Smooth muscle cell (in vitro differentiated cells): Measurements from ENCODE around the gene EVPL. TPM values are rescaled to one million over a fixed set of nuclear protein-coding genes. Genes with fewer than 3 reads are reported as not detected.

Experiments used
- DNase-seq: peaks from one replicate; lab custom pipeline; 2025; ENCODE audit not compliant: unreplicated experiment; lab: John Stamatoyannopoulos, UW
- H2AFZ ChIP-seq: fragments of 200-600 bp; sonication (generic); 2 replicates; pipeline ENCODE4 v1.6.0; 2016; ENCODE audit warnings: antibody characterized with exemption, low read depth, mild to moderate bottlenecking
- H3F3A ChIP-seq: fragments of 200-600 bp; sonication (generic); 2 replicates; pipeline ENCODE4 v1.6.0; 2017; ENCODE audit warnings: antibody characterized with exemption, low read depth
- H3K27ac ChIP-seq: fragments of 200-600 bp; sonication (generic); 2 replicates; pipeline ENCODE4 v1.5.1; 2016; ENCODE audit warnings: low read depth, mild to moderate bottlenecking
- H3K27me3 ChIP-seq: fragments of 200-600 bp; sonication (generic); 2 replicates; pipeline ENCODE4 v1.6.1; 2016; ENCODE audit warnings: low read depth, mild to moderate bottlenecking
- H3K36me3 ChIP-seq: fragments of 200-600 bp; sonication (generic); 2 replicates; pipeline ENCODE4 v1.5.1; 2016; ENCODE audit warnings: low read depth
- H3K4me1 ChIP-seq: fragments of 200-600 bp; sonication (generic); 2 replicates; pipeline ENCODE4 v1.5.1; 2016; ENCODE audit warnings: low read depth
- H3K4me2 ChIP-seq: fragments of 200-600 bp; sonication (generic); 2 replicates; pipeline ENCODE4 v1.6.0; 2016; ENCODE audit warnings: mild to moderate bottlenecking
- H3K4me3 ChIP-seq: fragments of 200-600 bp; sonication (generic); 2 replicates; pipeline ENCODE4 v1.5.1; 2016; ENCODE audit warnings: mild to moderate bottlenecking
- H3K79me2 ChIP-seq: fragments of 200-600 bp; sonication (generic); 2 replicates; pipeline ENCODE4 v1.6.0; 2016; ENCODE audit warnings: low read depth, mild to moderate bottlenecking
- H3K9ac ChIP-seq: fragments of 200-600 bp; sonication (generic); 2 replicates; pipeline ENCODE4 v1.6.0; 2016; ENCODE audit warnings: low read depth
- H3K9me3 ChIP-seq: fragments of 200-600 bp; sonication (generic); replicated peaks from 2 replicates; pipeline ENCODE4 v1.5.1; 2016; ENCODE audit warnings: low read depth
- H4K20me1 ChIP-seq: fragments of 200-600 bp; sonication (generic); 2 replicates; pipeline ENCODE4 v1.6.0; 2016; ENCODE audit warnings: low read depth
- CTCF ChIP-seq: fragments of 200-600 bp; sonication (generic); IDR thresholded peaks from 2 replicates; pipeline ENCODE4 v1.5.1; 2017; ENCODE audit warnings: borderline replicate concordance, mild to moderate bottlenecking, antibody characterized with exemption; ENCODE audit not compliant: insufficient read depth, poor library complexity, severe bottlenecking
- WGBS: methylation state at CpG from one replicate; pipeline ENCODE4 v1.1.7; 2016; ENCODE audit warnings: low lambda C conversion rate; 5-methylcytosine and 5-hydroxymethylcytosine counted together
- polyA plus RNA-seq: library from polyadenylated mRNA; unstranded; fragments of >200 nt; fragmentation: Nextera tagmentation; extraction: Ambion mirVana; gene quantifications from 2 replicates; pipeline ENCODE4 v1.2.1, GENCODE V29; 2016
- total RNA-seq: library from RNA; depleted of rRNA; stranded (reverse); fragments of >200 nt; gene quantifications from 2 replicates; pipeline ENCODE4 v1.2.3, GENCODE V29; 2014

EVPL gene
- total and polyA plus RNA-seq, 2 experiments from 2014 or later: 1.6 to 2.0 TPM

- Histone ChIP-seq H2AFZ (no peak overlapping the region), H3K36me3 (no peaks in the 10 kb centered on the region), H3K27ac (peak overlapping the region; percentile 100), H3K4me3 (no peak overlapping the region), H3F3A (peaks cover 23% of the 10 kb centered on the region), H3K4me2 (peak overlapping the region; percentile 85), H3K27me3 (no peaks in the 10 kb centered on the region), H3K79me2 (peaks cover 28% of the 10 kb centered on the region), H3K9me3 (no peaks in the 10 kb centered on the region), H4K20me1 (peaks cover 15% of the 10 kb centered on the region), H3K4me1 (peaks cover 15% of the 10 kb centered on the region), H3K9ac (peak overlapping the region; percentile 99)
- WGBS: 91% methylated on average over 7 of the region's 7 CpGs
- no peak for TF ChIP-seq CTCF
- DNase-seq: no peak
These were observed 46.0 kb downstream of the EVPL start for GRCh38 chr17:75981019-75981615.

- Histone ChIP-seq H3K9ac (peak overlapping the region; percentile 99), H3K4me3 (peak overlapping the region; percentile 74), H3K9me3 (no peaks in the 10 kb centered on the region), H3F3A (peaks cover 23% of the 10 kb centered on the region), H3K27me3 (no peaks in the 10 kb centered on the region), H3K4me1 (peaks cover 15% of the 10 kb centered on the region), H4K20me1 (peaks cover 22% of the 10 kb centered on the region), H2AFZ (no peak overlapping the region), H3K27ac (peak overlapping the region; percentile 100), H3K4me2 (peak overlapping the region; percentile 85), H3K79me2 (peaks cover 34% of the 10 kb centered on the region), H3K36me3 (no peaks in the 10 kb centered on the region)
- DNase-seq: no peak
- WGBS: 61% methylated on average over 18 of the region's 18 CpGs
- no peak for TF ChIP-seq CTCF
These were observed 46.7 kb downstream of the EVPL start for GRCh38 chr17:75980188-75981018.

GRCh38 chr17:75979705-75980187 lies 47.4 kb downstream of the EVPL start:
- no peaks in the 10 kb centered on the region for H3K27me3 ChIP-seq
- peak overlapping the region; percentile 74 for H3K4me3 ChIP-seq
- DNase-seq: no peak
- H3K27ac ChIP-seq: peak overlapping the region; percentile 100
- no peaks in the 10 kb centered on the region for H3K9me3 ChIP-seq
- H3K9ac ChIP-seq: peak overlapping the region; percentile 99
- no peak for TF ChIP-seq CTCF
- peaks cover 23% of the 10 kb centered on the region for H3F3A ChIP-seq
- H3K4me1 ChIP-seq: peaks cover 15% of the 10 kb centered on the region
- H2AFZ ChIP-seq: no peak overlapping the region
- peaks cover 26% of the 10 kb centered on the region for H4K20me1 ChIP-seq
- peak overlapping the region; percentile 85 for H3K4me2 ChIP-seq
- H3K36me3 ChIP-seq: no peaks in the 10 kb centered on the region
- peaks cover 36% of the 10 kb centered on the region for H3K79me2 ChIP-seq
- WGBS: 3% methylated on average over 19 of the region's 19 CpGs
